GM12878 (cell line): ENCODE data around the gene CAMK2B.

Experiments
- EZH2 ChIP-seq: IDR thresholded peaks from 2 replicates; pipeline ENCODE4 v1.6.1; 2012; ENCODE audit warnings: low read depth, mild to moderate bottlenecking, control low read depth, inconsistent platforms, low read length, borderline replicate concordance; ENCODE audit not compliant: control insufficient read depth
- JUNB ChIP-seq: IDR thresholded peaks from 2 replicates; pipeline ENCODE4 v1.6.1; 2016; ENCODE audit warnings: antibody characterized with exemption, mild to moderate bottlenecking
- POLR2AphosphoS5 ChIP-seq: IDR thresholded peaks from 2 replicates; pipeline ENCODE4 v1.6.1; 2011; ENCODE audit warnings: mild to moderate bottlenecking, low read length, inconsistent platforms
- SMAD1 ChIP-seq: fragments of 450-650 bp; IDR thresholded peaks from 2 replicates; pipeline ENCODE4 v1.6.1; 2018; ENCODE audit warnings: mild to moderate bottlenecking, low read depth; ENCODE audit not compliant: partially characterized antibody
- TAF1 ChIP-seq: IDR thresholded peaks from 2 replicates; pipeline ENCODE4 v1.6.1; 2011; ENCODE audit warnings: mild to moderate bottlenecking, low read depth, low read length, borderline replicate concordance
- TF ChIP-seq, protein P1 (sequence below), 3 experiments: IDR thresholded peaks in 2 of 3; conservative IDR thresholded peaks in 1 of 3; 2 replicates each; pipeline ENCODE4 v1.5.1; 2011; ENCODE audit warnings: low read depth in 3 of 3, low read length in 3 of 3, mild to moderate bottlenecking in 3 of 3, control low read depth in 2 of 3, moderate library complexity in 2 of 3, inconsistent platforms in 1 of 3, mixed read lengths in 1 of 3; ENCODE audit not compliant: control insufficient read depth in 2 of 3, insufficient read depth in 1 of 3; ENCODE audit errors: extremely low read depth in 1 of 3
- TF ChIP-seq, protein P2 (sequence below): IDR thresholded peaks from 2 replicates; pipeline ENCODE4 v1.6.1; 2012; ENCODE audit warnings: improper control_type of control experiment, low read depth, low read length; ENCODE audit not compliant: insufficient replicate concordance
- TF ChIP-seq, protein P3 (sequence below): IDR thresholded peaks from 2 replicates; pipeline ENCODE4 v1.6.1; 2012; ENCODE audit warnings: mild to moderate bottlenecking, low read depth, low read length

DNA sequence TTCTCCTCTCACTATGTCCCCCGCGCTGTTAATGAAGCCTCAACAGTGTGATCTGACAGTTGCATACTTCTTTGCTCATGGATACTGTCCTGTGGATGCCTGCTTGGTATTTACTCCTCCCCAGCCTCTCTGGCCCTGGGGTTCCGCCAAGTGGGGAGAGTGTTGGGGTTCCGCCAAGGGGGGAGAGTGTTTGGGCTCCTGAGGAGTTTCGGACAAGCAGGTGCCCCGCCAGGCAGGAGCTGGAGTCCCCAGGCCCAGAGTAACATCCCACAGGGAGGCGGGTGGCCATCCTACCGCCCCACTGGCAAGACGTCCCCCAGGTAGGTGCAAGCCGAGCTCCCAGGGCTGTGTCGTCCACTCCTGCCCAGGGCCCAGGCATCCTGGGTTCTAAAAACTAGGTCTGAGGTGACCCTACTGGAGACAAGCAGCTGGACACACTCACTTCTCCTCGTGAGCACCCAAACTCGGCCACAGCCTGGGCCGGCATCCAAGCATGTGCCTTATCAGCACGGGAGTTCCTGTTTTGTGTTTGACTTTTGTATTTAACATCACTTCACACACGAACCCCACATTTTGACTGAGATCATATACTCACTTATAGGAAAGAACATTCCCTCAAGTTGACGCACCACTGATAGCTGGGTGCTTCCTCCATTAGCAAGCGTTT is 34.2 kb downstream of the CAMK2B start:
- TF ChIP-seq SMAD1 (no peak), EZH2 (no peak), TAF1 (no peak), POLR2AphosphoS5 (no peak), JUNB (no peak)
- TF ChIP-seq, protein P1, sequence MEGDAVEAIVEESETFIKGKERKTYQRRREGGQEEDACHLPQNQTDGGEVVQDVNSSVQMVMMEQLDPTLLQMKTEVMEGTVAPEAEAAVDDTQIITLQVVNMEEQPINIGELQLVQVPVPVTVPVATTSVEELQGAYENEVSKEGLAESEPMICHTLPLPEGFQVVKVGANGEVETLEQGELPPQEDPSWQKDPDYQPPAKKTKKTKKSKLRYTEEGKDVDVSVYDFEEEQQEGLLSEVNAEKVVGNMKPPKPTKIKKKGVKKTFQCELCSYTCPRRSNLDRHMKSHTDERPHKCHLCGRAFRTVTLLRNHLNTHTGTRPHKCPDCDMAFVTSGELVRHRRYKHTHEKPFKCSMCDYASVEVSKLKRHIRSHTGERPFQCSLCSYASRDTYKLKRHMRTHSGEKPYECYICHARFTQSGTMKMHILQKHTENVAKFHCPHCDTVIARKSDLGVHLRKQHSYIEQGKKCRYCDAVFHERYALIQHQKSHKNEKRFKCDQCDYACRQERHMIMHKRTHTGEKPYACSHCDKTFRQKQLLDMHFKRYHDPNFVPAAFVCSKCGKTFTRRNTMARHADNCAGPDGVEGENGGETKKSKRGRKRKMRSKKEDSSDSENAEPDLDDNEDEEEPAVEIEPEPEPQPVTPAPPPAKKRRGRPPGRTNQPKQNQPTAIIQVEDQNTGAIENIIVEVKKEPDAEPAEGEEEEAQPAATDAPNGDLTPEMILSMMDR (IDR thresholded peaks at IDR 0.05 in 2 of 3, conservative IDR thresholded peaks at IDR 0.05 in 1 of 3; ENCODE audit: control insufficient read depth in 2 of 3, extremely low read depth in 1 of 3, insufficient read depth in 1 of 3, low read depth in 3 of 3, low read length in 3 of 3), result no peak
- TF ChIP-seq, protein P2, sequence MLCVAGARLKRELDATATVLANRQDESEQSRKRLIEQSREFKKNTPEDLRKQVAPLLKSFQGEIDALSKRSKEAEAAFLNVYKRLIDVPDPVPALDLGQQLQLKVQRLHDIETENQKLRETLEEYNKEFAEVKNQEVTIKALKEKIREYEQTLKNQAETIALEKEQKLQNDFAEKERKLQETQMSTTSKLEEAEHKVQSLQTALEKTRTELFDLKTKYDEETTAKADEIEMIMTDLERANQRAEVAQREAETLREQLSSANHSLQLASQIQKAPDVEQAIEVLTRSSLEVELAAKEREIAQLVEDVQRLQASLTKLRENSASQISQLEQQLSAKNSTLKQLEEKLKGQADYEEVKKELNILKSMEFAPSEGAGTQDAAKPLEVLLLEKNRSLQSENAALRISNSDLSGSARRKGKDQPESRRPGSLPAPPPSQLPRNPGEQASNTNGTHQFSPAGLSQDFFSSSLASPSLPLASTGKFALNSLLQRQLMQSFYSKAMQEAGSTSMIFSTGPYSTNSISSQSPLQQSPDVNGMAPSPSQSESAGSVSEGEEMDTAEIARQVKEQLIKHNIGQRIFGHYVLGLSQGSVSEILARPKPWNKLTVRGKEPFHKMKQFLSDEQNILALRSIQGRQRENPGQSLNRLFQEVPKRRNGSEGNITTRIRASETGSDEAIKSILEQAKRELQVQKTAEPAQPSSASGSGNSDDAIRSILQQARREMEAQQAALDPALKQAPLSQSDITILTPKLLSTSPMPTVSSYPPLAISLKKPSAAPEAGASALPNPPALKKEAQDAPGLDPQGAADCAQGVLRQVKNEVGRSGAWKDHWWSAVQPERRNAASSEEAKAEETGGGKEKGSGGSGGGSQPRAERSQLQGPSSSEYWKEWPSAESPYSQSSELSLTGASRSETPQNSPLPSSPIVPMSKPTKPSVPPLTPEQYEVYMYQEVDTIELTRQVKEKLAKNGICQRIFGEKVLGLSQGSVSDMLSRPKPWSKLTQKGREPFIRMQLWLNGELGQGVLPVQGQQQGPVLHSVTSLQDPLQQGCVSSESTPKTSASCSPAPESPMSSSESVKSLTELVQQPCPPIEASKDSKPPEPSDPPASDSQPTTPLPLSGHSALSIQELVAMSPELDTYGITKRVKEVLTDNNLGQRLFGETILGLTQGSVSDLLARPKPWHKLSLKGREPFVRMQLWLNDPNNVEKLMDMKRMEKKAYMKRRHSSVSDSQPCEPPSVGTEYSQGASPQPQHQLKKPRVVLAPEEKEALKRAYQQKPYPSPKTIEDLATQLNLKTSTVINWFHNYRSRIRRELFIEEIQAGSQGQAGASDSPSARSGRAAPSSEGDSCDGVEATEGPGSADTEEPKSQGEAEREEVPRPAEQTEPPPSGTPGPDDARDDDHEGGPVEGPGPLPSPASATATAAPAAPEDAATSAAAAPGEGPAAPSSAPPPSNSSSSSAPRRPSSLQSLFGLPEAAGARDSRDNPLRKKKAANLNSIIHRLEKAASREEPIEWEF, result no peak
- TF ChIP-seq, protein P3, sequence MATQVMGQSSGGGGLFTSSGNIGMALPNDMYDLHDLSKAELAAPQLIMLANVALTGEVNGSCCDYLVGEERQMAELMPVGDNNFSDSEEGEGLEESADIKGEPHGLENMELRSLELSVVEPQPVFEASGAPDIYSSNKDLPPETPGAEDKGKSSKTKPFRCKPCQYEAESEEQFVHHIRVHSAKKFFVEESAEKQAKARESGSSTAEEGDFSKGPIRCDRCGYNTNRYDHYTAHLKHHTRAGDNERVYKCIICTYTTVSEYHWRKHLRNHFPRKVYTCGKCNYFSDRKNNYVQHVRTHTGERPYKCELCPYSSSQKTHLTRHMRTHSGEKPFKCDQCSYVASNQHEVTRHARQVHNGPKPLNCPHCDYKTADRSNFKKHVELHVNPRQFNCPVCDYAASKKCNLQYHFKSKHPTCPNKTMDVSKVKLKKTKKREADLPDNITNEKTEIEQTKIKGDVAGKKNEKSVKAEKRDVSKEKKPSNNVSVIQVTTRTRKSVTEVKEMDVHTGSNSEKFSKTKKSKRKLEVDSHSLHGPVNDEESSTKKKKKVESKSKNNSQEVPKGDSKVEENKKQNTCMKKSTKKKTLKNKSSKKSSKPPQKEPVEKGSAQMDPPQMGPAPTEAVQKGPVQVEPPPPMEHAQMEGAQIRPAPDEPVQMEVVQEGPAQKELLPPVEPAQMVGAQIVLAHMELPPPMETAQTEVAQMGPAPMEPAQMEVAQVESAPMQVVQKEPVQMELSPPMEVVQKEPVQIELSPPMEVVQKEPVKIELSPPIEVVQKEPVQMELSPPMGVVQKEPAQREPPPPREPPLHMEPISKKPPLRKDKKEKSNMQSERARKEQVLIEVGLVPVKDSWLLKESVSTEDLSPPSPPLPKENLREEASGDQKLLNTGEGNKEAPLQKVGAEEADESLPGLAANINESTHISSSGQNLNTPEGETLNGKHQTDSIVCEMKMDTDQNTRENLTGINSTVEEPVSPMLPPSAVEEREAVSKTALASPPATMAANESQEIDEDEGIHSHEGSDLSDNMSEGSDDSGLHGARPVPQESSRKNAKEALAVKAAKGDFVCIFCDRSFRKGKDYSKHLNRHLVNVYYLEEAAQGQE, result no peak
